Adrenal gland (tissue), 5 donors: ENCODE measurements around the gene DPP4.

Experiments
- POLR2A ChIP-seq, 2 donors: fragments of 450-650 bp; IDR thresholded peaks; one replicate each; pipeline ENCODE4 v1.6.1; 2017; ENCODE audit warnings: antibody characterized with exemption in 2 of 2, mild to moderate bottlenecking in 2 of 2, moderate library complexity in 1 of 2
- TF ChIP-seq, protein P1 (sequence below), 6 experiments: fragments of 450-650 bp in 4 of 6; fragments of 200-600 bp in 2 of 6; sonication (generic) in 1 of 6; IDR thresholded peaks; 1 replicate in 5 of 6; 2 replicates in 1 of 6; pipeline versions ENCODE4 v1.5.1 to v1.8.0; 2016 to 2021; ENCODE audit warnings: antibody characterized with exemption in 6 of 6, mild to moderate bottlenecking in 2 of 6, moderate library complexity in 1 of 6
- donor health status: DM: no; HTN: no; CAD: no.

DNA sequence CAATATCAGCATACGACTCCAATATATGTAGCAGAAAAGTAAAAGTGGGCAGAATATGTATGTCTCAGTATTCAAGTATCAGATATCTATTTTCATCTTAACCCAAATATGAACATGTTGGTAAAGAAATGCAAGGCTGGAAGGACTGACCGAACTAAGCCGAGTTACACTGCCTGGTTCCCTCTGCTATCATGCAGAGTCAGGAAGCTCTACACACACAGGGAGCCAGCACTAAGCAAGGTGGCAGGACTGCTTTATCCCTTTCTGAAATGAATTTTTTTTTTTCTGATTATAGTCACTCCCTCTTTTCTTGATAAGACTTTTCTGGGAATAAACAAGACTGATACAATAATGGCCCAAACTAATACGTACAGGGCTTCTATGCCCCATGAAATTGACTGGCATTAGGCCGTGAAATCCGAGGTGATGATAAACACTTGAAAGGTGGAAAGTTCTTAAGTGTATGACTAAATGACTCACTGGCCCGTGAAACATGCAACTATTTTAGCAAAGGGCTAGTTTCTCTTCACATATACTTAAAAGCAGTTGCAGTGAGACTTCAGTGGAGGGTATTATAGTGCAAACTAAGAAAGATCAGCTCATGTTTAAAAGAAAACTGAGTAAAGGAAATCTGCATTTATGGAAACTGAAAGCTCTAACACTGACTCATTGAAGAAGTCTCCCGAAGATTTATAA lies 14.9 kb downstream of the DPP4 start:
- TF ChIP-seq, protein P1, sequence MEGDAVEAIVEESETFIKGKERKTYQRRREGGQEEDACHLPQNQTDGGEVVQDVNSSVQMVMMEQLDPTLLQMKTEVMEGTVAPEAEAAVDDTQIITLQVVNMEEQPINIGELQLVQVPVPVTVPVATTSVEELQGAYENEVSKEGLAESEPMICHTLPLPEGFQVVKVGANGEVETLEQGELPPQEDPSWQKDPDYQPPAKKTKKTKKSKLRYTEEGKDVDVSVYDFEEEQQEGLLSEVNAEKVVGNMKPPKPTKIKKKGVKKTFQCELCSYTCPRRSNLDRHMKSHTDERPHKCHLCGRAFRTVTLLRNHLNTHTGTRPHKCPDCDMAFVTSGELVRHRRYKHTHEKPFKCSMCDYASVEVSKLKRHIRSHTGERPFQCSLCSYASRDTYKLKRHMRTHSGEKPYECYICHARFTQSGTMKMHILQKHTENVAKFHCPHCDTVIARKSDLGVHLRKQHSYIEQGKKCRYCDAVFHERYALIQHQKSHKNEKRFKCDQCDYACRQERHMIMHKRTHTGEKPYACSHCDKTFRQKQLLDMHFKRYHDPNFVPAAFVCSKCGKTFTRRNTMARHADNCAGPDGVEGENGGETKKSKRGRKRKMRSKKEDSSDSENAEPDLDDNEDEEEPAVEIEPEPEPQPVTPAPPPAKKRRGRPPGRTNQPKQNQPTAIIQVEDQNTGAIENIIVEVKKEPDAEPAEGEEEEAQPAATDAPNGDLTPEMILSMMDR (IDR thresholded peaks at IDR 0.05), result no peak
- TF ChIP-seq POLR2A (IDR thresholded peaks at IDR 0.05), result no peak
